ENCODE data around the gene STPG2.

GRCh38 chr4:97953171-97953941, 189.9 kb downstream of the STPG2 start:
- TF ChIP-seq CTCF (IDR thresholded peaks at IDR 0.05), result no peak
- TF ChIP-seq POLR2A (IDR thresholded peaks at IDR 0.05), result no peak
- TF ChIP-seq POLR2AphosphoS5 (IDR thresholded peaks at IDR 0.05), result no peak
